ENCODE measurements around the gene ZC3HAV1.
"Not testable (repeated sequence)": the region's sequence is repeated elsewhere in the genome, so short reads cannot be mapped to it uniquely, and the experiment has no call there.

The ZC3HAV1 gene

GRCh38 chr7:139112741-139113250 lies 3.3 kb upstream of the ZC3HAV1 start:
- no peak for DNase-seq (ENCODE audit: low read depth in 2 of 3, low spot score in 1 of 3)

GRCh38 chr7:139112316-139112715 lies 2.8 kb upstream of the ZC3HAV1 start:
- DNase-seq (ENCODE audit: low read depth in 2 of 3, low spot score in 1 of 3) = no peak

GRCh38 chr7:139111811-139112301 lies 2.3 kb upstream of the ZC3HAV1 start:
- DNase-seq (ENCODE audit: low read depth in 2 of 3, low spot score in 1 of 3) = no peak

- DNase-seq (ENCODE audit: low read depth in 2 of 3, low spot score in 1 of 3) = no peak
These were observed 1.6 kb upstream of the ZC3HAV1 start for GRCh38 chr7:139111147-139111546.

GRCh38 chr7:139109983-139110411 lies 477 bp upstream of the ZC3HAV1 start:
- no peak for DNase-seq (ENCODE audit: low read depth in 2 of 3, low spot score in 1 of 3)

- peak in 1 of 3 donors; percentile 28 for DNase-seq (ENCODE audit: low read depth in 2 of 3, low spot score in 1 of 3)
These were observed 993 bp downstream of the ZC3HAV1 start for GRCh38 chr7:139108266-139109187.

DNA sequence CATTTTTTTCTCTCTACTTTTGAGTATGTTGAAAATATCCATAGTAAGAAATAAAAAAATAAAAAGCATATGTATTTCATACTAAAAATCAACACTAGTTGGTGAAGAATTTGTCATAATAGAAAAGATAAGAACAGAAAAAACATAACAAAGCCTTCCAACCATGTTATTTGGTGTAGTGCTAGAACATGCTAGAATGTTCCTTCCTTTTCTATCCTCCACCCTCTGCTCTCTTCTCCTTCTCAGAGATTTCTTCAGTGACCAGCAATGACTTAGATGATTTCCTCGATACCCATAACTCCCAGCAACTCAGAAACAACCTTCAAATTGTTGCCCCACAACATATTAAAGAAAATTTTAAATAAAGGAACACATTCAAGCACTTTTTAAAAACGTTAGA lies 2.6 kb downstream of the ZC3HAV1 start:
- DNase-seq (ENCODE audit: low read depth in 2 of 3, low spot score in 1 of 3) = no peak

DNA sequence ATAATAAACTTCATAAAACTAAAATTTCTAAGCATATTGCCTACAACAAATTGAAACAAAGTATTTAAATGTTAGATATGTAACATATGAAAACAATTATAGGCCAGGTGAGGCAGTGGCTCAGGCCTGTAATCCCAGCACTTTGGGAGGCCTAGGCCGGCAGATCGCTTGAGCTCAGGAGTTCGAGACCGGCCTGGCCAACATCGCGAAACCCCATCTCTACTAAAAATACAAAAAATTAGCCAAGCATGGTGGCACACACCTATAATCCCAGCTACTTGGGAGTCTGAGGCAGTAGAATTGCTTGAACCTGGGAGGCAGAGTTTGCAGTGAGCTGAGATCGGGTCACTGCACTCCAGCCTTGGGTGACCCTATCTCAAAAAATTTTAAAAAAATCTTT lies 3.3 kb downstream of the ZC3HAV1 start:
- DNase-seq (ENCODE audit: low read depth in 2 of 3, low spot score in 1 of 3) = not testable (repeated sequence)

DNA sequence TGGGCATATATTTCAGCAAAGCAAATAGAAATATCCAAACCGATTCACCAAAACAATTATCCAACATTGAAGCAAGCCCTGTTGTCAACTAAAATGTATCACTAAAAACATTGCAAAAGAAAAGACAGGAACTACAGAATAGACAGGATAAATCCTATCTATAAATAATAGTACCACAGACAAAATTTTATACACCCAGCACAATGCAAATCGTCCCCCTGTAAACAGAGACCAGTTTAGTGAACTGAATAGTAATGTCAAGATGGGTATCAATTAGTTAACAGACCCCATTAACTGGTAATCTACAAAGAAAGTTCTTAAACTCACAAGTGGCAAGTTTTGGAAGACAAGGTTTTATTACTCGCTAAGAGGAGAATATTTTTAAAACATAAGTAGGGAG lies 4.0 kb downstream of the ZC3HAV1 start:
- DNase-seq (ENCODE audit: low read depth in 2 of 3, low spot score in 1 of 3) = no peak

GRCh38 chr7:139104091-139104450 lies 5.4 kb downstream of the ZC3HAV1 start:
- peak in 1 of 3 donors; percentile 34 for DNase-seq (ENCODE audit: low read depth in 2 of 3, low spot score in 1 of 3)

DNA sequence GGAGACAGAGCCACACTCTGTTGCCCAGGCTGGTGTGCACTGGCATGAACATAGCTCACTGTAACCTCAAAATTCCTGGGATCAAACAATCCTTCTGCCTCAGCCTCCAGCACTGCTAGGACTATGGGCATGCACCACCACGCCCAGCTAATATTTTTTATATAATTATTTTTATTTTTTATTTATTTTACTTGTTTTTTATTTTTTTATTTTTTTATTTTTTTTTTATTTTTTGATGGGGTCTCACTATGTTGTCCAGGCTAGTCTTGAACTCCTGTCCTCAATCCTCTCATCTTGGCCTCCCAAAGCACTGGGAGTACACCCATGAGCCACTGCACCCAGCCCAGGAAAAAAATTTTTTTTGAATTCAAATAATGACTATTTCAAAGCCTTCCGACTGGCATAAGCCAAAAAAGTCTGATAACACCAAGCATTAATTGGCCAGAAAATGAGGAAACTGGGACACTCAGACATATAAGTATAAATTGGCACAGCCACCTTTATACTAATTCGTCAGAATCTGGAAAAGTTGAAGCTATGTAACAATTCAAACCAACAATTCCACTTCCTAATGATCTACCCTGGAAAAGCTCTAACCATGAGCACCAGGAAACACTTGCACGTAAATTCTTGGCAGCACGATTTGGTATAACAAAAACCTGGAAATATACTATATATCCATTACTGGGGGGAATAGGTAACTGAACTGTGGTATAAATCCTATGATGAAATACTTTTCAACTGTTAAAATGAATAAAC lies 6.3 kb downstream of the ZC3HAV1 start:
- DNase-seq (ENCODE audit: low read depth in 2 of 3, low spot score in 1 of 3) = no peak

GRCh38 chr7:139101637-139102158 lies 7.8 kb downstream of the ZC3HAV1 start:
- not testable (repeated sequence) for DNase-seq (ENCODE audit: low read depth in 2 of 3, low spot score in 1 of 3)

- no peak for DNase-seq (ENCODE audit: low read depth in 2 of 3, low spot score in 1 of 3)
These were observed 10.2 kb downstream of the ZC3HAV1 start for GRCh38 chr7:139099172-139099947.

GRCh38 chr7:139095194-139095659 lies 14.3 kb downstream of the ZC3HAV1 start:
- peak in 2 of 3 donors; percentile 49 to 55 for DNase-seq (ENCODE audit: low read depth in 2 of 3, low spot score in 1 of 3)

DNA sequence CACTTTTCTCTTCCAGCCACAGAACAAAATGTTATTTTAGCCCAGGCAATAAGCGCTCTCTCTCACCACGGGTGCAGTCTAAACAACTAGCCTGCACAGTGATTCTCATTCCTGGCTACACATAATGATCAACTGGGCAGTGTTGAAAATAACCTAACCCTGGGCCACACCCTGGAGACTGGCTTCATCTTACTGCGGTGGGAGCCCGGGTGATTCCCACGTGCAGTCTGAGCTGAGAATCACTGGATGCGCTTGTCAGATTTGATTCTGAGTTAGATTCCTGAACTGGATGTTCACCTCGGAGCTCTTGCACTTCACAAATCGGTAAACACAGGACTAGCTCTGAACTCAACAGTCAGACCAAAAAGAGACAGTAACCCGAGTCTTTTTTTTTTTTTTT lies 14.9 kb downstream of the ZC3HAV1 start:
- no peak for DNase-seq (ENCODE audit: low read depth in 2 of 3, low spot score in 1 of 3)

- no peak for DNase-seq (ENCODE audit: low read depth in 2 of 3, low spot score in 1 of 3)
These were observed 15.5 kb downstream of the ZC3HAV1 start for GRCh38 chr7:139094030-139094429.

DNA sequence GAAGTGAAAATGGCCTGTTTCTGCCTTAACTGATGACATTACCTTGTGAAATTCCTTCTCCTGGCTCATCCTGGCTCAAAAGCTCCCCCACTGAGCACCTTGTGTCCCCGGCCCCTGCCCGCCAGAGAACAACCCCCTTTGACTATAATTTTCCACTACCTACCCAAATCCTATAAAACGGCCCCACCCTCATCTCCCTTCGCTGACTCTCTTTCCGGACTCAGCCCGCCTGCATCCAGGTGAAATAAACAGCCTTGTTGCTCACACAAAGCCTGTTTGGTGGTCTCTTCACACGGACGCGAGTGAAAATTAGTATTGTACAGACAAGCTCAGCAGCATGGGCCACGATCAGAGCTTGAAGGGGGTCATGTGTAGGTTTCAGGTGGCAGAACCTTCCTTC lies 16.0 kb downstream of the ZC3HAV1 start:
- DNase-seq (ENCODE audit: low read depth in 2 of 3, low spot score in 1 of 3) = not testable (repeated sequence)

DNA sequence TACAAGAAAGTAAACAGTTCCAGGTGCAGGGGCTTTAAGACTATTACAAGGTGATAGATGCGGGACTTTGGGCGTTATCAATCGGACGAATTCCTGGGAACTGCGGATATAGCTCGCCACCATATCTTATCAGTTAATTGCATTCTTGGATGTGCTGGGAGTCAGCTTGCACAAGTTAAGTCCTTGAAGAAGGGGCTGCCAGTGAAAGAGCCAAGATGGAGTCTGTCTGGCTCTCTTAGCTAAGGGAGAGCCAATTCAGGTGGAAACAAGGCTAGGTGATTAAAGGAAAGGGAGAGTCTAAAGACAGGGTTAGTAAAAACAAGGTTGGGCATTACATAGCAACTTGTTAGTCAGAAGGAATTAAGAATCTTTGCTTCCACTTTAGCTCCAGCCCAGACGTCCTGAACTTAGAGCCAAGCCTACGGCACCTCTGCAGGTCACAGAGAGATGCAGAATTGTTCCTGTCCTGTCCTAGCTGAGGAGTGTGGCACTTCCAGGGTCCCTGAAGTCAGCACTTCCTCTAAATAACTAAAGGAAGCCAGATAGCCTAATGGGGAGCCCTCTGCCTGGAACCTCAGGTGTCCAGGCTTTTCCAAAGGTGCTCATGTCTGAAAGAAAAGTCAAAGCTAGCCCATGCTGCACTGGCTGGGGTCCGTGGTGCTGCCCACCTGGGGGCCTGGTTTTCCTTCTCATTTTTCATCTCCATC lies 17.3 kb downstream of the ZC3HAV1 start:
- DNase-seq (ENCODE audit: low read depth in 2 of 3, low spot score in 1 of 3) = no peak

DNA sequence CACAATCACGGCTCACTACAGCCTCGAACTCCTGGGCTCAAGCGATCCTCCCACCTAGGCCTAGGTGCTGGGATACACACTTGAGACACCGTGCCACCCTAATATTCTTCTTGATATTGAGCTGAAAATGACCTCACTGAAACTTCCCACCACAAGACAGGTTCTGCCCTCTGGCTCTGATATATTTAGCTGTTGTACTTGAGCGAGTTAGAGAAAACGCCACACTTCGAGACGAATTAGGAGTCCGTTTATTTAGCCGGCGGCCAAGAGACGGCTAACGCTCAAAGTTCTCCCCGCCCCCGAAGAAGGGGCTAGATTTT lies 17.9 kb downstream of the ZC3HAV1 start:
- DNase-seq (ENCODE audit: low read depth in 2 of 3, low spot score in 1 of 3) = no peak

DNA sequence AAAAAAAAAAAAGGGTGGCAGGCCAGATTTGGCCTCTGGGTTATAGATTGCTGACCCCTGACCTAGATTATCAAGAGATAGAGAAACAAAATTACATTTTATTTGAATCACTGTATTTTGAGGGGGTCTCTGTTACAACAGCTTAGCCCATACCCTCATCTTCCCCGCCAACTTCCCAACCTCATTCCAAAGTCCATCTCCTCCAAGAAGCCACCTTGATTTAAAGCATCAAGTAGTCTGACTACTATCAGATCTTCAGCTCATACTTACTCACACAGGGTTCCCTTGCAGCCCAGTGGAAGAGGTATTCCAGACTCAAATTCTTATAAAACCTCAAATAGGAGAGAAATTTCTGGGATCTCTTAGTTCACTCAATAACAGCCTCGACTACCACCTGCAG lies 20.4 kb downstream of the ZC3HAV1 start:
- no peak for DNase-seq (ENCODE audit: low read depth in 2 of 3, low spot score in 1 of 3)
